HepG2 (cell line): ENCODE measurements around the gene METAP1D. TPM values are rescaled to one million over a fixed set of nuclear protein-coding genes. Genes with fewer than 3 reads are reported as not detected.

ENCODE experiments used
- DDIT3 ChIP-seq: sonication (generic); formaldehyde crosslinking; IDR thresholded peaks from 2 replicates; pipeline ENCODE4 v1.4.0; 2020; ENCODE audit warnings: mild to moderate bottlenecking, missing genetic modification reagents
- EP300 ChIP-seq, 3 experiments: sonication (generic) in 1 of 3; formaldehyde crosslinking in 1 of 3; IDR thresholded peaks; 2 replicates each; pipeline versions ENCODE4 v1.5.1 to v1.6.1; 2011 to 2020; ENCODE audit warnings: low read depth in 2 of 3, low read length in 2 of 3, borderline replicate concordance in 1 of 3, improper control_type of control experiment in 1 of 3, mild to moderate bottlenecking in 1 of 3, missing genetic modification reagents in 1 of 3, moderate library complexity in 1 of 3
- GZF1 ChIP-seq: sonication (generic); formaldehyde crosslinking; IDR thresholded peaks from 2 replicates; pipeline ENCODE4 v1.5.1; 2020; ENCODE audit warnings: mild to moderate bottlenecking, missing genetic modification reagents
- IKZF1 ChIP-seq: fragments of 450-650 bp; IDR thresholded peaks from 2 replicates; pipeline ENCODE4 v1.7.1; 2016
- MTA1 ChIP-seq: sonication (generic); formaldehyde crosslinking; IDR thresholded peaks from 2 replicates; pipeline ENCODE4 v1.4.0; 2020; ENCODE audit warnings: missing genetic modification reagents, mild to moderate bottlenecking, borderline replicate concordance
- MZF1 ChIP-seq: sonication (generic); formaldehyde crosslinking; IDR thresholded peaks from 2 replicates; pipeline ENCODE4 v1.8.1; 2023; ENCODE audit warnings: mild to moderate bottlenecking, missing genetic modification reagents, borderline replicate concordance
- NR3C1 ChIP-seq: sonication (generic); formaldehyde crosslinking; IDR thresholded peaks from 2 replicates; pipeline ENCODE4 v1.4.0; 2020; ENCODE audit warnings: missing genetic modification reagents
- PLRG1 ChIP-seq: fragments of 450-650 bp; conservative IDR thresholded peaks from 2 replicates; pipeline ENCODE4 v1.6.1; 2016
- SALL2 ChIP-seq: sonication (generic); formaldehyde crosslinking; IDR thresholded peaks from 2 replicates; pipeline ENCODE4 v1.8.1; 2023; ENCODE audit warnings: mild to moderate bottlenecking, missing genetic modification reagents, inconsistent platforms
- SMARCE1 ChIP-seq: fragments of 450-650 bp; IDR thresholded peaks from 2 replicates; pipeline ENCODE4 v1.6.1; 2017; ENCODE audit warnings: borderline replicate concordance
- SRF ChIP-seq: IDR thresholded peaks from 2 replicates; pipeline ENCODE4 v1.6.1; 2011; ENCODE audit warnings: mild to moderate bottlenecking, low read depth, low read length, moderate library complexity
- TEF ChIP-seq: sonication (generic); formaldehyde crosslinking; IDR thresholded peaks from 2 replicates; pipeline ENCODE4 v1.5.0; 2020; ENCODE audit warnings: missing genetic modification reagents
- ZBTB39 ChIP-seq: sonication (generic); formaldehyde crosslinking; IDR thresholded peaks from 2 replicates; pipeline ENCODE4 v1.5.0; 2020; ENCODE audit warnings: missing genetic modification reagents
- ZNF350 ChIP-seq: sonication (generic); formaldehyde crosslinking; IDR thresholded peaks from 2 replicates; pipeline ENCODE4 v1.4.0; 2020; ENCODE audit warnings: mild to moderate bottlenecking, low read depth, missing genetic modification reagents, borderline replicate concordance
- ZNF383 ChIP-seq: sonication (generic); formaldehyde crosslinking; IDR thresholded peaks from 2 replicates; pipeline ENCODE4 v1.4.0; 2020; ENCODE audit warnings: missing genetic modification reagents, mild to moderate bottlenecking, borderline replicate concordance
- ZNF564 ChIP-seq: sonication (generic); formaldehyde crosslinking; IDR thresholded peaks from 2 replicates; pipeline ENCODE4 v1.8.1; 2023; ENCODE audit warnings: mild to moderate bottlenecking, missing genetic modification reagents
- ZNF572 ChIP-seq: sonication (generic); formaldehyde crosslinking; IDR thresholded peaks from 2 replicates; pipeline ENCODE4 v1.5.1; 2020; ENCODE audit warnings: mild to moderate bottlenecking, missing genetic modification reagents
- ZNF691 ChIP-seq: sonication (generic); formaldehyde crosslinking; IDR thresholded peaks from 2 replicates; pipeline ENCODE4 v1.4.0; 2020; ENCODE audit warnings: missing genetic modification reagents, low read depth, mild to moderate bottlenecking, borderline replicate concordance
- ZNF776 ChIP-seq: sonication (generic); formaldehyde crosslinking; IDR thresholded peaks from 2 replicates; pipeline ENCODE4 v1.4.0; 2020; ENCODE audit warnings: mild to moderate bottlenecking, missing genetic modification reagents
- ZSCAN29 ChIP-seq: sonication (generic); formaldehyde crosslinking; conservative IDR thresholded peaks from 2 replicates; pipeline ENCODE4 v1.4.0; 2020; ENCODE audit warnings: mild to moderate bottlenecking, missing genetic modification reagents
- polyA plus RNA-seq, 8 experiments: library from polyadenylated mRNA; depleted of rRNA in 3 of 8; stranded (reverse) in 7 of 8; unstranded in 1 of 8; fragments of >200 nt; fragmentation: Illumina TruSeq in 4 of 8; extraction: Trizol in 4 of 8; gene quantifications; 2 replicates each; pipeline versions ENCODE4 v1.2.1 to v1.2.3, GENCODE V29; 2011 to 2016; ENCODE audit warnings: low read depth in 4 of 8, missing spikeins in 1 of 8, mixed read lengths in 1 of 8; ENCODE audit not compliant: insufficient read depth in 1 of 8
- total RNA-seq, 5 experiments: library from RNA; depleted of rRNA; stranded (reverse); fragments of >200 nt; fragmentation: Illumina TruSeq; extraction: Trizol; gene quantifications; 2 replicates each; pipeline ENCODE4 v1.2.3, GENCODE V29; 2016; ENCODE audit warnings: low read depth in 1 of 5
- TF ChIP-seq, protein P1 (sequence below): sonication (generic); formaldehyde crosslinking; IDR thresholded peaks from 2 replicates; pipeline ENCODE4 v1.5.1; 2020; ENCODE audit warnings: missing genetic modification reagents, mild to moderate bottlenecking, borderline replicate concordance
- TF ChIP-seq, protein P2 (sequence below): sonication (generic); formaldehyde crosslinking; IDR thresholded peaks from 2 replicates; pipeline ENCODE4 v1.5.0; 2020; ENCODE audit warnings: missing genetic modification reagents, mild to moderate bottlenecking, borderline replicate concordance

The METAP1D gene
- total and polyA plus RNA-seq, 2 of the 13 experiments (the other 11 are each of a cell fraction or from before 2014, with no cell fraction given): 14.7 to 21.6 TPM

- TF ChIP-seq, protein P1, sequence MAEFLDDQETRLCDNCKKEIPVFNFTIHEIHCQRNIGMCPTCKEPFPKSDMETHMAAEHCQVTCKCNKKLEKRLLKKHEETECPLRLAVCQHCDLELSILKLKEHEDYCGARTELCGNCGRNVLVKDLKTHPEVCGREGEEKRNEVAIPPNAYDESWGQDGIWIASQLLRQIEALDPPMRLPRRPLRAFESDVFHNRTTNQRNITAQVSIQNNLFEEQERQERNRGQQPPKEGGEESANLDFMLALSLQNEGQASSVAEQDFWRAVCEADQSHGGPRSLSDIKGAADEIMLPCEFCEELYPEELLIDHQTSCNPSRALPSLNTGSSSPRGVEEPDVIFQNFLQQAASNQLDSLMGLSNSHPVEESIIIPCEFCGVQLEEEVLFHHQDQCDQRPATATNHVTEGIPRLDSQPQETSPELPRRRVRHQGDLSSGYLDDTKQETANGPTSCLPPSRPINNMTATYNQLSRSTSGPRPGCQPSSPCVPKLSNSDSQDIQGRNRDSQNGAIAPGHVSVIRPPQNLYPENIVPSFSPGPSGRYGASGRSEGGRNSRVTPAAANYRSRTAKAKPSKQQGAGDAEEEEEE (CRISPR knock-in tag): no peak
- TF ChIP-seq ZNF776 (CRISPR knock-in tag) (peak; percentile 78; the same call in 1 of the 2 replicates), GZF1 (CRISPR knock-in tag) (no peak), ZSCAN29 (CRISPR knock-in tag) (no peak), ZNF691 (CRISPR knock-in tag) (no peak; the same call in 1 of the 2 replicates), TEF (peak; percentile 76; the same call in 1 of the 2 replicates), DDIT3 (no peak), MTA1 (CRISPR knock-in tag) (no peak), SALL2 (CRISPR knock-in tag) (peak; percentile 65), ZNF383 (CRISPR knock-in tag) (no peak), ZBTB39 (CRISPR knock-in tag) (peak; percentile 49; the same call in 1 of the 2 replicates), SMARCE1 (no peak), SRF (no peak), PLRG1 (no peak), ZNF564 (CRISPR knock-in tag) (peak; percentile 92), MZF1 (CRISPR knock-in tag) (no peak), EP300 (IDR thresholded peaks at IDR 0.05; ENCODE audit: low read depth in 2 of 2, low read length in 2 of 2) (peak in 1 of 2 experiments; percentile 25; a peak in 1 of 4 replicates), EP300 (CRISPR knock-in tag; IDR thresholded peaks at IDR 0.05; ENCODE audit: borderline replicate concordance) (0 out of 2 replicates have a peak, but pooled peaks have one; percentile 41), NR3C1 (no peak), ZNF350 (CRISPR knock-in tag) (no peak), ZNF572 (CRISPR knock-in tag) (no peak), IKZF1 (no peak)
- TF ChIP-seq, protein P2, sequence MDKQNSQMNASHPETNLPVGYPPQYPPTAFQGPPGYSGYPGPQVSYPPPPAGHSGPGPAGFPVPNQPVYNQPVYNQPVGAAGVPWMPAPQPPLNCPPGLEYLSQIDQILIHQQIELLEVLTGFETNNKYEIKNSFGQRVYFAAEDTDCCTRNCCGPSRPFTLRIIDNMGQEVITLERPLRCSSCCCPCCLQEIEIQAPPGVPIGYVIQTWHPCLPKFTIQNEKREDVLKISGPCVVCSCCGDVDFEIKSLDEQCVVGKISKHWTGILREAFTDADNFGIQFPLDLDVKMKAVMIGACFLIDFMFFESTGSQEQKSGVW (CRISPR knock-in tag): no peak; the same call in 1 of the 2 replicates
Observed at GRCh38 chr2:172102391-172103359, 102.9 kb downstream of the METAP1D start, which contains the start of gene DLX2 (continued).
